HEK293 (cell line): ENCODE measurements around the gene BRD3OS.

Experiments used
- CTCF ChIA-PET: fragments of 350-600 bp; formaldehyde crosslinking; extraction: SDS; loops from one replicate; lab custom pipeline; 2021; ENCODE audit warnings: antibody characterized with exemption; lab: Yijun Ruan, JAX
- POLR2A ChIA-PET: fragments of 300-600 bp; formaldehyde crosslinking; extraction: SDS; loops from one replicate; lab custom pipeline; 2020; ENCODE audit warnings: antibody characterized with exemption, inconsistent platforms; lab: Yijun Ruan, JAX
- H3K27ac ChIP-seq: fragments of 200-500 bp; sonication (Bioruptor generic); 2 replicates; pipeline ENCODE4 v1.5.1; 2014; ENCODE audit warnings: low read depth, low read length, control low read depth, inconsistent platforms; ENCODE audit errors: extremely low read depth
- H3K36me3 ChIP-seq, 2 experiments: fragments of 200-500 bp in 1 of 2; sonication (Bioruptor generic) in 1 of 2; 1 replicate in 1 of 2; 2 replicates in 1 of 2; pipeline ENCODE4 v1.5.1; 2014 to 2017; ENCODE audit warnings: inconsistent platforms in 2 of 2, low read length in 2 of 2; ENCODE audit not compliant: control insufficient read depth in 2 of 2, insufficient read depth in 1 of 2
- H3K4me1 ChIP-seq: fragments of 200-500 bp; sonication (Bioruptor generic); 2 replicates; pipeline ENCODE4 v1.5.1; 2014; ENCODE audit warnings: mild to moderate bottlenecking, low read length, inconsistent platforms; ENCODE audit not compliant: control insufficient read depth, insufficient read depth
- H3K4me3 ChIP-seq: 2 replicates; pipeline ENCODE4 v1.5.1; 2011; ENCODE audit warnings: low read depth, mild to moderate bottlenecking, control low read depth, low read length, moderate library complexity
- H3K9me3 ChIP-seq: fragments of 200-500 bp; sonication (Bioruptor generic); 2 replicates; pipeline ENCODE4 v1.5.1; 2014; ENCODE audit warnings: low read depth, low read length, inconsistent platforms; ENCODE audit not compliant: control insufficient read depth, insufficient read depth
- KLF8 ChIP-seq: fragments of 450-650 bp; formaldehyde crosslinking; IDR thresholded peaks from 2 replicates; pipeline ENCODE4 v1.5.1; 2016; ENCODE audit warnings: missing biosample characterization, missing genetic modification characterization
- MYNN ChIP-seq: fragments of 450-650 bp; formaldehyde crosslinking; IDR thresholded peaks from 2 replicates; pipeline ENCODE4 v1.5.1; 2016; ENCODE audit warnings: missing biosample characterization, missing genetic modification characterization, borderline replicate concordance
- OSR2 ChIP-seq: fragments of 450-650 bp; formaldehyde crosslinking; IDR thresholded peaks from 2 replicates; pipeline ENCODE4 v1.5.1; 2016; ENCODE audit warnings: missing biosample characterization, missing genetic modification characterization
- ZBTB21 ChIP-seq: fragments of 450-650 bp; formaldehyde crosslinking; IDR thresholded peaks from 2 replicates; pipeline ENCODE4 v1.5.1; 2017; ENCODE audit warnings: missing biosample characterization, missing genetic modification characterization
- ZNF132 ChIP-seq: fragments of 450-650 bp; formaldehyde crosslinking; IDR thresholded peaks from 2 replicates; pipeline ENCODE4 v1.5.1; 2017; ENCODE audit warnings: missing biosample characterization, missing genetic modification characterization, borderline replicate concordance
- ZNF157 ChIP-seq: fragments of 450-650 bp; formaldehyde crosslinking; IDR thresholded peaks from 2 replicates; pipeline ENCODE4 v1.5.1; 2016; ENCODE audit warnings: missing biosample characterization, missing genetic modification characterization
- ZNF274 ChIP-seq, 2 experiments: fragments of 200-500 bp in 1 of 2; fragments of 450-650 bp in 1 of 2; sonication (Bioruptor generic) in 1 of 2; formaldehyde crosslinking in 1 of 2; IDR thresholded peaks; 2 replicates each; pipeline versions ENCODE4 v1.5.1 to v1.6.1; 2014 to 2016; ENCODE audit warnings: borderline replicate concordance in 1 of 2, inconsistent platforms in 1 of 2, low read length in 1 of 2, missing biosample characterization in 1 of 2, missing genetic modification characterization in 1 of 2
- ZNF324 ChIP-seq: fragments of 450-650 bp; formaldehyde crosslinking; IDR thresholded peaks from 2 replicates; pipeline ENCODE4 v1.5.1; 2016; ENCODE audit warnings: missing biosample characterization, missing genetic modification characterization
- ZNF354C ChIP-seq: fragments of 450-650 bp; formaldehyde crosslinking; IDR thresholded peaks from 2 replicates; pipeline ENCODE4 v1.5.1; 2016; ENCODE audit warnings: missing biosample characterization, missing genetic modification characterization, low read depth, borderline replicate concordance
- ZNF404 ChIP-seq: fragments of 450-650 bp; formaldehyde crosslinking; IDR thresholded peaks from 2 replicates; pipeline ENCODE4 v1.5.1; 2017; ENCODE audit warnings: missing biosample characterization, missing genetic modification characterization
- ZNF510 ChIP-seq: fragments of 450-650 bp; formaldehyde crosslinking; IDR thresholded peaks from 2 replicates; pipeline ENCODE4 v1.5.1; 2018; ENCODE audit warnings: mild to moderate bottlenecking, missing genetic modification characterization, missing biosample characterization; ENCODE audit not compliant: insufficient replicate concordance
- ZNF521 ChIP-seq: fragments of 450-650 bp; formaldehyde crosslinking; IDR thresholded peaks from 2 replicates; pipeline ENCODE4 v1.5.1; 2017; ENCODE audit warnings: missing biosample characterization, mild to moderate bottlenecking, missing genetic modification characterization
- ZNF624 ChIP-seq: fragments of 450-650 bp; formaldehyde crosslinking; IDR thresholded peaks from 2 replicates; pipeline ENCODE4 v1.5.1; 2017; ENCODE audit warnings: missing biosample characterization, missing genetic modification characterization
- ZNF658 ChIP-seq: fragments of 450-650 bp; formaldehyde crosslinking; IDR thresholded peaks from 2 replicates; pipeline ENCODE4; 2016; ENCODE audit warnings: missing biosample characterization, missing genetic modification characterization
- ZNF677 ChIP-seq: fragments of 450-650 bp; IDR thresholded peaks from 2 replicates; pipeline ENCODE4 v1.5.0; 2018; ENCODE audit warnings: missing biosample characterization, mild to moderate bottlenecking, missing genetic modification characterization, moderate library complexity
- ZNF747 ChIP-seq: fragments of 450-650 bp; formaldehyde crosslinking; IDR thresholded peaks from 2 replicates; pipeline ENCODE4 v1.5.1; 2016; ENCODE audit warnings: missing biosample characterization, missing genetic modification characterization
- ZNF791 ChIP-seq: fragments of 450-650 bp; formaldehyde crosslinking; IDR thresholded peaks from 2 replicates; pipeline ENCODE4 v1.5.1; 2016; ENCODE audit warnings: missing biosample characterization, missing genetic modification characterization
- ZNF843 ChIP-seq: fragments of 450-650 bp; formaldehyde crosslinking; IDR thresholded peaks from 2 replicates; pipeline ENCODE4 v1.5.1; 2016; ENCODE audit warnings: missing biosample characterization, missing genetic modification characterization
- TF ChIP-seq, protein P1 (sequence below): fragments of 450-650 bp; formaldehyde crosslinking; IDR thresholded peaks from 2 replicates; pipeline ENCODE4 v1.5.1; 2016; ENCODE audit warnings: missing biosample characterization, missing genetic modification characterization
- TF ChIP-seq, protein P2 (sequence below): IDR thresholded peaks from 2 replicates; pipeline ENCODE4 v1.6.1; 2011; ENCODE audit warnings: mild to moderate bottlenecking, low read depth, low read length, borderline replicate concordance
- TF ChIP-seq, protein P3 (sequence below): fragments of 450-650 bp; formaldehyde crosslinking; IDR thresholded peaks from 2 replicates; pipeline ENCODE4 v1.5.1; 2016; ENCODE audit warnings: missing biosample characterization, missing genetic modification characterization
- TF ChIP-seq, protein P4 (sequence below): fragments of 450-650 bp; formaldehyde crosslinking; IDR thresholded peaks from 2 replicates; pipeline ENCODE4 v1.5.1; 2016; ENCODE audit warnings: missing biosample characterization, missing genetic modification characterization, borderline replicate concordance
- TF ChIP-seq, protein P5 (sequence below): fragments of 450-650 bp; formaldehyde crosslinking; IDR thresholded peaks from 2 replicates; pipeline ENCODE4 v1.5.1; 2016; ENCODE audit warnings: missing biosample characterization, missing genetic modification characterization

Gene BRD3OS

DNA sequence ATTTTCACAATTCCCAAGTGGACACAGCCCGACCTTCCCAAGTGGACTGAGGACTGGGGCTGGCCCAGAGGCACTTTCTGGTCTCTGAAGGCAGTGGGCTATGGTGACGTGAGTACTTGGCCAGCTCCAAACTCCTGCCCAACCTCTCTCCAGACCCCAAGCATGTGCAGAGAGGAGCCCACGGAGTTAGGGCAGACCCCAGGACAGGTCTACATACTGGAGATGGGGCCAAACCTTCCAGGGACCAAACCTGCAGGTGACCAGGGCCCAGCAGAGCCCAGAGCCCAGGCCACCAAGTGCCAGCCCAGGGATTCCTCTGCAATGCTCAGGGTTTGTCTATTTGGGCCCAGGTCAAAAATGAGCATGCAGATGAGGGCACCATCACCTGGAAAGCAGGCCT is 27.2 kb downstream of the BRD3OS start:
- Histone ChIP-seq H3K4me3 (no peak overlapping the region), H3K4me1 (no peaks in the 10 kb centered on the region), H3K36me3 (peaks cover 4 to 72% of the 10 kb centered on the region in 2 experiments; a peak in 2 of 3 replicates), H3K9me3 (no peaks in the 10 kb centered on the region), H3K27ac (no peak overlapping the region)
- ChIA-PET POLR2A (no interaction called here), CTCF (interaction anchor here (0.5 to 0.6 kb wide), 2 partner anchors 122 to 559 kb away, joined by 3 read pairs; no protein-coding TSS in a partner anchor)
- TF ChIP-seq ZNF354C (no peak), ZNF404 (tag by site-specific recombination) (no peak), ZNF510 (no peak), ZNF521 (tag by site-specific recombination) (no peak), ZNF132 (tag by site-specific recombination) (no peak)

DNA sequence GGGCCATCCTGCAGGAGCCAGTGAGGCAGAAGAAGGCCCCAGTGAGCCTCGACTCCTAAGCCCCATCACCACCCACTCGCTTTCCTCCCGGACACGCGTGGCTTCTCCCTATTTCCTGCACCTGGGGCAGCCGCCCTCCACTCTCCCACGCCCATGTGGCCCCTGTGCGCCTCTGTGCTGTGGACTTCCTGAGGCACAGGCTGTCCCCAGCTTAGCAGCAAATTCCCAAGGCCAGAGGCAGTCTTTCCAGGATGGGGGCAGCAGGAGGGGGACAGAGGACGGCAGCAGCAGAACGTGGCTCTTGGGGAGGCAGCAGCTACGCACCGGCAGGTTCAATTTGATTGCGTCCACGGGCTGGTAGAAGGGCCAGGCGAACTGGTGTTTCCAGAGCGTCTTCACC is 27.7 kb downstream of the BRD3OS start:
- Histone ChIP-seq H3K4me3 (no peak overlapping the region), H3K4me1 (no peaks in the 10 kb centered on the region), H3K36me3 (peaks cover 4 to 67% of the 10 kb centered on the region in 2 experiments; a peak in 2 of 3 replicates), H3K27ac (no peak overlapping the region), H3K9me3 (no peaks in the 10 kb centered on the region)
- no peak for TF ChIP-seq ZNF274 (IDR thresholded peaks at IDR 0.05; ENCODE audit: low read length)
- TF ChIP-seq ZNF274 (tag by site-specific recombination; IDR thresholded peaks at IDR 0.05; ENCODE audit: borderline replicate concordance): no peak
- no peak for TF ChIP-seq ZNF677 (tag by site-specific recombination)
- TF ChIP-seq, protein P1, sequence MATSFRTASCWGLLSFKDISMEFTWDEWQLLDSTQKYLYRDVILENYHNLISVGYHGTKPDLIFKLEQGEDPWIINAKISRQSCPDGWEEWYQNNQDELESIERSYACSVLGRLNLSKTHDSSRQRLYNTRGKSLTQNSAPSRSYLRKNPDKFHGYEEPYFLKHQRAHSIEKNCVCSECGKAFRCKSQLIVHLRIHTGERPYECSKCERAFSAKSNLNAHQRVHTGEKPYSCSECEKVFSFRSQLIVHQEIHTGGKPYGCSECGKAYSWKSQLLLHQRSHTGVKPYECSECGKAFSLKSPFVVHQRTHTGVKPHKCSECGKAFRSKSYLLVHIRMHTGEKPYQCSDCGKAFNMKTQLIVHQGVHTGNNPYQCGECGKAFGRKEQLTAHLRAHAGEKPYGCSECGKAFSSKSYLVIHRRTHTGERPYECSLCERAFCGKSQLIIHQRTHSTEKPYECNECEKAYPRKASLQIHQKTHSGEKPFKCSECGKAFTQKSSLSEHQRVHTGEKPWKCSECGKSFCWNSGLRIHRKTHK (tag by site-specific recombination): no peak
- TF ChIP-seq ZNF157 (tag by site-specific recombination): no peak
- TF ChIP-seq ZNF791 (tag by site-specific recombination): no peak
- TF ChIP-seq KLF8 (tag by site-specific recombination): no peak
- TF ChIP-seq, protein P2, sequence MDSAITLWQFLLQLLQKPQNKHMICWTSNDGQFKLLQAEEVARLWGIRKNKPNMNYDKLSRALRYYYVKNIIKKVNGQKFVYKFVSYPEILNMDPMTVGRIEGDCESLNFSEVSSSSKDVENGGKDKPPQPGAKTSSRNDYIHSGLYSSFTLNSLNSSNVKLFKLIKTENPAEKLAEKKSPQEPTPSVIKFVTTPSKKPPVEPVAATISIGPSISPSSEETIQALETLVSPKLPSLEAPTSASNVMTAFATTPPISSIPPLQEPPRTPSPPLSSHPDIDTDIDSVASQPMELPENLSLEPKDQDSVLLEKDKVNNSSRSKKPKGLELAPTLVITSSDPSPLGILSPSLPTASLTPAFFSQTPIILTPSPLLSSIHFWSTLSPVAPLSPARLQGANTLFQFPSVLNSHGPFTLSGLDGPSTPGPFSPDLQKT: no peak
- TF ChIP-seq, protein P3, sequence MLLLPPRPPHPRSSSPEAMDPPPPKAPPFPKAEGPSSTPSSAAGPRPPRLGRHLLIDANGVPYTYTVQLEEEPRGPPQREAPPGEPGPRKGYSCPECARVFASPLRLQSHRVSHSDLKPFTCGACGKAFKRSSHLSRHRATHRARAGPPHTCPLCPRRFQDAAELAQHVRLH (tag by site-specific recombination): no peak
- TF ChIP-seq ZNF658: no peak
- TF ChIP-seq, protein P4, sequence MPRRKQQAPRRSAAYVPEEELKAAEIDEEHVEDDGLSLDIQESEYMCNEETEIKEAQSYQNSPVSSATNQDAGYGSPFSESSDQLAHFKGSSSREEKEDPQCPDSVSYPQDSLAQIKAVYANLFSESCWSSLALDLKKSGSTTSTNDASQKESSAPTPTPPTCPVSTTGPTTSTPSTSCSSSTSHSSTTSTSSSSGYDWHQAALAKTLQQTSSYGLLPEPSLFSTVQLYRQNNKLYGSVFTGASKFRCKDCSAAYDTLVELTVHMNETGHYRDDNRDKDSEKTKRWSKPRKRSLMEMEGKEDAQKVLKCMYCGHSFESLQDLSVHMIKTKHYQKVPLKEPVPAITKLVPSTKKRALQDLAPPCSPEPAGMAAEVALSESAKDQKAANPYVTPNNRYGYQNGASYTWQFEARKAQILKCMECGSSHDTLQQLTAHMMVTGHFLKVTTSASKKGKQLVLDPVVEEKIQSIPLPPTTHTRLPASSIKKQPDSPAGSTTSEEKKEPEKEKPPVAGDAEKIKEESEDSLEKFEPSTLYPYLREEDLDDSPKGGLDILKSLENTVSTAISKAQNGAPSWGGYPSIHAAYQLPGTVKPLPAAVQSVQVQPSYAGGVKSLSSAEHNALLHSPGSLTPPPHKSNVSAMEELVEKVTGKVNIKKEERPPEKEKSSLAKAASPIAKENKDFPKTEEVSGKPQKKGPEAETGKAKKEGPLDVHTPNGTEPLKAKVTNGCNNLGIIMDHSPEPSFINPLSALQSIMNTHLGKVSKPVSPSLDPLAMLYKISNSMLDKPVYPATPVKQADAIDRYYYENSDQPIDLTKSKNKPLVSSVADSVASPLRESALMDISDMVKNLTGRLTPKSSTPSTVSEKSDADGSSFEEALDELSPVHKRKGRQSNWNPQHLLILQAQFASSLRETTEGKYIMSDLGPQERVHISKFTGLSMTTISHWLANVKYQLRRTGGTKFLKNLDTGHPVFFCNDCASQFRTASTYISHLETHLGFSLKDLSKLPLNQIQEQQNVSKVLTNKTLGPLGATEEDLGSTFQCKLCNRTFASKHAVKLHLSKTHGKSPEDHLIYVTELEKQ (tag by site-specific recombination): no peak
- TF ChIP-seq ZNF521 (tag by site-specific recombination): no peak
- no peak for TF ChIP-seq MYNN (tag by site-specific recombination)
- TF ChIP-seq, protein P5, sequence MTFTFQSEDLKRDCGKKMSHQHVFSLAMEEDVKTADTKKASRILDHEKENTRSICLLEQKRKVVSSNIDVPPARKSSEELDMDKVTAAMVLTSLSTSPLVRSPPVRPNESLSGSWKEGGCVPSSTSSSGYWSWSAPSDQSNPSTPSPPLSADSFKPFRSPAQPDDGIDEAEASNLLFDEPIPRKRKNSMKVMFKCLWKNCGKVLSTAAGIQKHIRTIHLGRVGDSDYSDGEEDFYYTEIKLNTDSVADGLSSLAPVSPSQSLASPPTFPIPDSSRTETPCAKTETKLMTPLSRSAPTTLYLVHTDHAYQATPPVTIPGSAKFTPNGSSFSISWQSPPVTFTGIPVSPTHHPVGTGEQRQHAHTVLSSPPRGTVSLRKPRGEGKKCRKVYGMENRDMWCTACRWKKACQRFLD (tag by site-specific recombination): no peak
- no peak for TF ChIP-seq ZBTB21 (tag by site-specific recombination)
- no peak for TF ChIP-seq ZNF324 (tag by site-specific recombination)
- TF ChIP-seq OSR2 (tag by site-specific recombination): no peak
- TF ChIP-seq ZNF624 (tag by site-specific recombination): no peak
- TF ChIP-seq ZNF747: no peak
- TF ChIP-seq ZNF843 (tag by site-specific recombination): no peak
- ChIA-PET CTCF (no interaction called here), POLR2A (no interaction called here)
